GM12864 (cell line): ENCODE data around the gene LARP4B.

Source experiments
- DNase-seq: peaks from one replicate; pipeline ENCODE4 v3.0.0-alpha.2; 2011; ENCODE audit warnings: low read depth
- H3K4me3 ChIP-seq: 2 replicates; pipeline ENCODE4 v1.5.1; 2011; ENCODE audit warnings: mild to moderate bottlenecking, low read depth, low read length, control low read depth
- CTCF ChIP-seq: IDR thresholded peaks from 2 replicates; pipeline ENCODE4 v1.5.1; 2011; ENCODE audit warnings: low read depth, mild to moderate bottlenecking, moderate library complexity, low read length, control low read depth, inconsistent platforms; ENCODE audit errors: missing control alignments

Gene LARP4B

GRCh38 chr10:958856-959255 is 27.4 kb upstream of the LARP4B start:
- H3K4me3 ChIP-seq, result no peak overlapping the region

GRCh38 chr10:958106-958505 is 26.6 kb upstream of the LARP4B start:
- H3K4me3 ChIP-seq, result no peak overlapping the region
- TF ChIP-seq CTCF, result no peak
- DNase-seq, result no peak

More at GRCh38 chr10:958856-959255, 27.4 kb upstream of the LARP4B start:
- no peak for DNase-seq
- no peak for TF ChIP-seq CTCF

- no peak overlapping the region for H3K4me3 ChIP-seq
- no peak for TF ChIP-seq CTCF
- no peak for DNase-seq
Measured at GRCh38 chr10:955820-956217, 24.3 kb upstream of the LARP4B start.

GRCh38 chr10:955127-955819 is 23.8 kb upstream of the LARP4B start:
- TF ChIP-seq CTCF, result no peak
- no peak for DNase-seq
- H3K4me3 ChIP-seq, result no peak overlapping the region

GRCh38 chr10:954396-954795 is 22.9 kb upstream of the LARP4B start:
- no peak for TF ChIP-seq CTCF
- DNase-seq, result no peak
- no peak overlapping the region for H3K4me3 ChIP-seq

- TF ChIP-seq CTCF, result no peak
- no peak overlapping the region for H3K4me3 ChIP-seq
- no peak for DNase-seq
Measured at GRCh38 chr10:953836-954235, 22.3 kb upstream of the LARP4B start.

- no peak for TF ChIP-seq CTCF
- no peak for DNase-seq
Measured at GRCh38 chr10:949446-949845, 17.9 kb upstream of the LARP4B start.

More at GRCh38 chr10:949446-949845, 17.9 kb upstream of the LARP4B start:
- no peak overlapping the region for H3K4me3 ChIP-seq
